Measurements from ENCODE around the gene PLEKHN1.

GRCh38 chr1:935751-936231 is 30.5 kb upstream of the PLEKHN1 start:
- TF ChIP-seq, protein P1, sequence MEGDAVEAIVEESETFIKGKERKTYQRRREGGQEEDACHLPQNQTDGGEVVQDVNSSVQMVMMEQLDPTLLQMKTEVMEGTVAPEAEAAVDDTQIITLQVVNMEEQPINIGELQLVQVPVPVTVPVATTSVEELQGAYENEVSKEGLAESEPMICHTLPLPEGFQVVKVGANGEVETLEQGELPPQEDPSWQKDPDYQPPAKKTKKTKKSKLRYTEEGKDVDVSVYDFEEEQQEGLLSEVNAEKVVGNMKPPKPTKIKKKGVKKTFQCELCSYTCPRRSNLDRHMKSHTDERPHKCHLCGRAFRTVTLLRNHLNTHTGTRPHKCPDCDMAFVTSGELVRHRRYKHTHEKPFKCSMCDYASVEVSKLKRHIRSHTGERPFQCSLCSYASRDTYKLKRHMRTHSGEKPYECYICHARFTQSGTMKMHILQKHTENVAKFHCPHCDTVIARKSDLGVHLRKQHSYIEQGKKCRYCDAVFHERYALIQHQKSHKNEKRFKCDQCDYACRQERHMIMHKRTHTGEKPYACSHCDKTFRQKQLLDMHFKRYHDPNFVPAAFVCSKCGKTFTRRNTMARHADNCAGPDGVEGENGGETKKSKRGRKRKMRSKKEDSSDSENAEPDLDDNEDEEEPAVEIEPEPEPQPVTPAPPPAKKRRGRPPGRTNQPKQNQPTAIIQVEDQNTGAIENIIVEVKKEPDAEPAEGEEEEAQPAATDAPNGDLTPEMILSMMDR (IDR thresholded peaks at IDR 0.05; ENCODE audit: low read length) = no peak
- TF ChIP-seq EZH2 (optimal IDR thresholded peaks at IDR 0.05; ENCODE audit: low read depth, low read length) (no peak), EZH2phosphoT487 (IDR thresholded peaks at IDR 0.05; ENCODE audit: low read length) (no peak)
